K562 (cell line): Measurements from ENCODE around the gene MKRN1. TPM values are rescaled to one million over a fixed set of nuclear protein-coding genes. Genes with fewer than 3 reads are reported as not detected.

Source experiments
- ATF7 ChIP-seq: fragments of 450-650 bp; IDR thresholded peaks from 2 replicates; pipeline ENCODE4 v1.7.1; 2014; ENCODE audit warnings: mild to moderate bottlenecking, moderate library complexity
- C11orf30 ChIP-seq: fragments of 450-650 bp; IDR thresholded peaks from 2 replicates; pipeline ENCODE4 v1.6.1; 2016; ENCODE audit warnings: low read depth, mild to moderate bottlenecking
- CBX2 ChIP-seq: fragments of 200-600 bp; sonication (generic); IDR thresholded peaks from one replicate; pipeline ENCODE4 v1.6.1; 2012; ENCODE audit warnings: mild to moderate bottlenecking, low read length, inconsistent platforms; ENCODE audit not compliant: insufficient read depth, poor library complexity, severe bottlenecking
- CC2D1A ChIP-seq: fragments of 450-650 bp; IDR thresholded peaks from 2 replicates; pipeline ENCODE4 v1.6.1; 2017; ENCODE audit warnings: mild to moderate bottlenecking
- ELK1 ChIP-seq: sonication (generic); formaldehyde crosslinking; IDR thresholded peaks from 2 replicates; pipeline ENCODE4 v1.8.1; 2022; ENCODE audit warnings: missing genetic modification reagents
- ETS1 ChIP-seq: conservative IDR thresholded peaks from 2 replicates; pipeline ENCODE4 v1.6.1; 2011; ENCODE audit warnings: low read depth, mild to moderate bottlenecking, low read length; ENCODE audit not compliant: control insufficient read depth
- ETV1 ChIP-seq: fragments of 450-650 bp; conservative IDR thresholded peaks from 2 replicates; pipeline ENCODE4 v1.6.1; 2016; ENCODE audit warnings: missing genetic modification characterization, control low read depth, low read depth, missing compliant biosample characterization
- ETV5 ChIP-seq: sonication (generic); formaldehyde crosslinking; IDR thresholded peaks from 2 replicates; pipeline ENCODE4 v1.4.0; 2020; ENCODE audit warnings: low read depth, mild to moderate bottlenecking, missing genetic modification reagents
- FOXM1 ChIP-seq, 2 experiments: fragments of 450-650 bp in 1 of 2; sonication (generic) in 1 of 2; formaldehyde crosslinking in 1 of 2; IDR thresholded peaks; 2 replicates each; pipeline versions ENCODE4 v1.6.1 to v1.9.0; 2017 to 2022; ENCODE audit warnings: low read depth in 2 of 2, mild to moderate bottlenecking in 2 of 2, missing genetic modification reagents in 1 of 2, moderate library complexity in 1 of 2
- GATAD2A ChIP-seq: fragments of 450-650 bp; IDR thresholded peaks from 2 replicates; pipeline ENCODE4 v1.6.1; 2017
- HDAC1 ChIP-seq, 2 experiments: fragments of 450-650 bp; IDR thresholded peaks; 2 replicates each; pipeline ENCODE4 v1.6.1; 2016 to 2017; ENCODE audit warnings: inconsistent platforms in 1 of 2, mild to moderate bottlenecking in 1 of 2, moderate library complexity in 1 of 2
- IRF1 ChIP-seq: sonication (generic); formaldehyde crosslinking; IDR thresholded peaks from 2 replicates; pipeline ENCODE4 v1.8.0; 2022; ENCODE audit warnings: missing genetic modification reagents, mild to moderate bottlenecking, borderline replicate concordance
- KAT7 ChIP-seq: sonication (generic); formaldehyde crosslinking; IDR thresholded peaks from 2 replicates; pipeline ENCODE4 v1.8.0; 2022; ENCODE audit warnings: missing genetic modification reagents, mild to moderate bottlenecking, borderline replicate concordance
- MLLT1 ChIP-seq, 2 experiments: fragments of 450-650 bp; IDR thresholded peaks; 2 replicates each; pipeline ENCODE4 v1.6.1; 2016
- SAP30 ChIP-seq: fragments of 200-600 bp; sonication (generic); IDR thresholded peaks from 2 replicates; pipeline ENCODE4 v1.6.1; 2012; ENCODE audit warnings: borderline replicate concordance, low read depth, mild to moderate bottlenecking, moderate library complexity, low read length, control low read depth, inconsistent platforms; ENCODE audit not compliant: insufficient read depth, poor library complexity, severe bottlenecking
- SIX5 ChIP-seq, 2 experiments: IDR thresholded peaks; 2 replicates each; pipeline ENCODE4 v1.6.1; 2011; ENCODE audit warnings: low read length in 2 of 2, borderline replicate concordance in 1 of 2, low read depth in 1 of 2, mild to moderate bottlenecking in 1 of 2, moderate library complexity in 1 of 2; ENCODE audit not compliant: insufficient read depth in 1 of 2
- TCF7 ChIP-seq: sonication (generic); IDR thresholded peaks from 2 replicates; pipeline ENCODE4 v1.6.1; 2016; ENCODE audit warnings: antibody characterized with exemption, borderline replicate concordance
- TEAD4 ChIP-seq, 2 experiments: sonication (generic) in 1 of 2; formaldehyde crosslinking in 1 of 2; IDR thresholded peaks; 2 replicates each; pipeline versions ENCODE4 v1.6.1 to v1.8.0; 2012 to 2022; ENCODE audit warnings: borderline replicate concordance in 1 of 2, inconsistent platforms in 1 of 2, low read length in 1 of 2, mild to moderate bottlenecking in 1 of 2, missing genetic modification reagents in 1 of 2
- ZNF324 ChIP-seq: fragments of 250-450 bp; sonication (Bioruptor Pico); IDR thresholded peaks from 2 replicates; pipeline ENCODE4 v1.4.0; 2020; ENCODE audit warnings: mild to moderate bottlenecking
- polyA plus RNA-seq, 8 experiments: library from polyadenylated mRNA; depleted of rRNA in 4 of 8; stranded (reverse) in 5 of 8; unstranded in 3 of 8; fragments of >200 nt; fragmentation: Nextera tagmentation in 2 of 8; fragmentation: Illumina TruSeq in 1 of 8; extraction: Ambion mirVana in 2 of 8; extraction: Trizol in 1 of 8; gene quantifications; 2 replicates each; pipeline versions ENCODE4 v1.2.1 to v1.2.3, GENCODE V29; 2011 to 2014; ENCODE audit warnings: inconsistent platforms in 1 of 8, missing spikeins in 1 of 8
- total RNA-seq, 7 experiments: library from RNA; depleted of rRNA in 6 of 7; stranded (reverse); fragments of >200 nt in 6 of 7; fragmentation: Illumina TruSeq in 2 of 7; extraction: Trizol in 2 of 7; gene quantifications; 2 replicates each; pipeline versions ENCODE4 v1.2.1 to v1.2.3, GENCODE V29; 2011 to 2021; ENCODE audit warnings: low replicate concordance in 1 of 7

MKRN1 gene
- total and polyA plus RNA-seq, 9 of the 15 experiments (the other 6 are each of a cell fraction or from before 2014, with no cell fraction given) = 30.5 to 90.3 (median 76.0) TPM

GRCh38 chr7:140479062-140479738 is at the start of gene MKRN1 (continued):
- peak; percentile 79 for TF ChIP-seq C11orf30
- TF ChIP-seq ATF7 = peak; percentile 85
- peak; percentile 30; the same call in 1 of the 2 replicates for TF ChIP-seq KAT7
- TF ChIP-seq CC2D1A = no peak
- peak in 1 of 2 experiments; percentile 52; a peak in 2 of 4 replicates for TF ChIP-seq HDAC1 (IDR thresholded peaks at IDR 0.05)
- TF ChIP-seq ZNF324 = no peak
- TF ChIP-seq ETV5 (CRISPR knock-in tag) = peak; percentile 96
- no peak for TF ChIP-seq CBX2
- TF ChIP-seq ELK1 (CRISPR knock-in tag) = 0 out of 2 replicates have a peak, but pooled peaks have one; percentile 82
- no peak; the same call in 1 of the 2 replicates for TF ChIP-seq GATAD2A
- TF ChIP-seq SAP30 = peak; percentile 78
- no peak for TF ChIP-seq FOXM1 (IDR thresholded peaks at IDR 0.05; ENCODE audit: low read depth)
- TF ChIP-seq FOXM1 (CRISPR knock-in tag; IDR thresholded peaks at IDR 0.05; ENCODE audit: low read depth) = peak; percentile 90; the same call in 1 of the 2 replicates
- peak; percentile 18; the same call in 1 of the 2 replicates for TF ChIP-seq TEAD4 (IDR thresholded peaks at IDR 0.05; ENCODE audit: low read length)
- no peak for TF ChIP-seq TEAD4 (CRISPR knock-in tag; IDR thresholded peaks at IDR 0.05; ENCODE audit: borderline replicate concordance)
- peak; percentile 95 for TF ChIP-seq ETV1 (tag)
- no peak for TF ChIP-seq IRF1
- peak in 1 of 2 experiments; percentile 30; a peak in 1 of 4 replicates for TF ChIP-seq SIX5 (IDR thresholded peaks at IDR 0.05; ENCODE audit: borderline replicate concordance in 1 of 2, insufficient read depth in 1 of 2, low read depth in 1 of 2, low read length in 2 of 2)
- TF ChIP-seq ETS1 = peak; percentile 25
- peak; percentile 53; the same call in 1 of the 2 replicates for TF ChIP-seq TCF7
- peak in 1 of 2 experiments; percentile 42; a peak in 1 of 4 replicates for TF ChIP-seq MLLT1 (IDR thresholded peaks at IDR 0.05)
